G401.6 (cell line): ENCODE data around the gene TM7SF2.

Source experiments
- FAIRE-seq: peaks from 2 replicates; lab custom pipeline; 2012; peaks lifted over from hg19 to GRCh38; lab: Jason Lieb, UNC

Gene TM7SF2

GRCh38 chr11:65111744-65112545 is at the start of gene TM7SF2:
Gene TM7SF2 (plus strand): TSS chr11:65111872. CDS start chr11:65112016, 144 bp downstream.
- FAIRE-seq = peak; percentile 95

- no peak for FAIRE-seq
Measured at GRCh38 chr11:65063532-65063931, 48.1 kb upstream of the TM7SF2 start.

DNA sequence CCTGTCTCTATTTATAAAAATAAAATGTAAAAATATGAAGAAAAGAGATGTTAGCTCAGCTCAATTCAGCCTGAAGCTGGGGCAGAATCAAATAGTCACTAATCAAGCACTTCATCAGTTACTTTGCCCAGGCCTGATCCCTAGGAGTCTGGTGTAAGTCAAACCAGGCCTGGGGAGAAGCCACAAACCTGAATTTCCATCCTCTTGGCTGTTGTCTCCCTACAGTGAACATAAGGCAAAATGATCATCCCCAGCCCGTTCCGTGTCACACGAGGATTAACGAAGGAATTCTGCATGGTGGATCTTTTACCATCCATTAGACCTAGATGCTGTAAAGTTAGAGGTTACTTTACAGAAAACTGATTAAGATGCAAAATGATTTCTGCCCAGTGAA is 46.8 kb upstream of the TM7SF2 start:
- no peak for FAIRE-seq

- no peak for FAIRE-seq
Measured at GRCh38 chr11:65065851-65066250, 45.8 kb upstream of the TM7SF2 start.

GRCh38 chr11:65066315-65066714 is 45.4 kb upstream of the TM7SF2 start:
- FAIRE-seq = no peak

DNA sequence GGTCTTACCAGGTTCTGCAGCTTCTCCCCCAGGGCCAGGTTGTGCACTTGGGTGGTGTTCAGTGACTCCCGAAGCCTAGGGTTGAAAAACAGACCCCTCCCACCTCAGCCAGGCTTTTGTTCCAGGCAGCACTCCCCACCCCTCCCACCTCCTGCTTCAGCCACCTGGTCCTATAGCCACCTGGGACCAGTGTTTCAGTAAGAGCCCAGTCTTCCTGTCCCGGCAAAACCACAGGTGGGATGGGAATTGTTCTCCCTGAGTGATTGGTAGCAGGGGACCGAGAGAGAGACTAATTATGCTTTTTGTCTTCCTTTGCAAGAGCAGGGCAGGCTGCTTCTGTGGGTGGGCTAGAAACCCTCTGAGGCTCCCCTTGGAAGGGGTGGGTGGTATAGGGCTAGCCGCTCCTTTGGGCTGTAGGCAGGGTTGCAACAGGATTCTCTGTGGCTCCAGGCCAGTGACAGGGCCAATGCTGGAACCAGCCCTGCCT is 44.8 kb upstream of the TM7SF2 start:
- no peak for FAIRE-seq

DNA sequence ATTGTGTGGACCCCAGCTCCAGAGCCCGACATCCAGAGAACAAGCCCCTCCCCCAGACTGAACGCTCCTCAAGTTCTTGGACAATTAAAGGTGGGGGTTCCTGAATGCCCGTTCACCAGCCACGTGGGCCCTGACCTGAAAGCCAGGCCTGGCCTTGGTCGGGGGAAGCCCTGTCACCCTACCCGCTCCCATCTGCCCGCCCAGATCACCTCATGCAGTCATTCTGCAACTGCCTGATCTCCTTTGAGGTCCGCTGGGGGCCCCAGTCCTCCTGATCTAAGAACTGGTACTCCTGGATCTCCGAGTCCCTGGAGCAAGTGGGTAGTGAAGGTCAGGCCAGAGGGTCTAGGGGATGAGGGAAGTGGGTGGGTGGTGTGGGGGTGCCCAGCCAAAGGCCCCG is 44.2 kb upstream of the TM7SF2 start:
- FAIRE-seq = no peak

DNA sequence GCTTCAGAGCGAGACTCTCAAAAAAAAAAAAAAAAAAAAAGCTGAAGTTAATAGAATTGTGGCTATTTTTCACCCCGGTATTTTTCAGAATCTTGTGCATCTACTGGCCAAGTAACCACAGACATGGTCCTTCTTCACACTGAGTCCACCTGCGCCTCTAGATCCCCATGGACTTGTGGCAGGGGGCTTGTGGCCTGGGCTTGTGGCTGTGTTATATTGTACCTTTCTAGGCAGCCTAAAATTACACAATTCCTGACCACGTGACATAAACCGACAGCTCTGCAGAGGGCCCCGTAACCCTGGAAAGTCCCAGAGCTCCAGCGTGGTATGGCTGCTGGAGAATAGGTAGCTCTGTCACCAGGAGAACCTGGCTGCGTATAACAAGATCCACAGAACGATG is 42.5 kb upstream of the TM7SF2 start:
- FAIRE-seq = no peak

DNA sequence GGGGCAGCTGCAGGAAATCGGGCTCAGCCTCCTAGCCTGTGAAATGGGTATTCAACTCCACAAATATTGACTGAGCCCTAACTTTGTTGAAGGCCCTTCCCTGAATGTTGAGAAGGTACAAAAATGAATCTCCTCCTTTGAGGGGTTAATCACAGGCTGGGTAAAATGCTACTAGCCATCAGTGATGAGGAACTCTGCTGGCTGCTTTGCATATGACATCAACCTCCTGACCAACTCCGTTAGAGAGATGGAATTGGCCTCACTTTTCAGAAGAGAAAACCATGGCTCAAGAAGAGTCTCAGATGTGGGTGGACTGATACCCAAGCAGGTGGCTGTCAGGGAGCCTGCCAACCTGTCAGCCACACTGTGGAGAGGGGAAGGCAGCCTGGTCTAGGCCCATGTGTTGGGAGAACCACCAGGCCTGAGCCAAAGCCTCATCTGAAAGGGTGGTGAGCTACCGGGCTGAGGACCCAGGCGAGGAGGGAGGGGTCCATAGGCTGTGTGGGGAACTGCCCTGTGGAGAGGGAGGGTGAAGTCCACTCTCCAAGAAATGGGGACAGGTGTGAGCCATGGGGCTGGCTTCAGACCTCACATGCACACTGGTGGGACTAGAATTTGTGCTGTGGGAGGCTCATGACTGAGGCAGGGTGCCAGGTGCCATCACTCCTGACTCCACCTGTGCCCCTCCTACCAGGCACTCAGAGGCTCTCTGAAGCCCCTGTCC is 39.6 kb upstream of the TM7SF2 start:
- no peak for FAIRE-seq

GRCh38 chr11:65072631-65072966 is 39.1 kb upstream of the TM7SF2 start:
- no peak for FAIRE-seq

- FAIRE-seq = no peak
Measured at GRCh38 chr11:65077451-65077850, 34.2 kb upstream of the TM7SF2 start.

- no peak for FAIRE-seq
Measured at GRCh38 chr11:65078151-65078550, 33.5 kb upstream of the TM7SF2 start.

DNA sequence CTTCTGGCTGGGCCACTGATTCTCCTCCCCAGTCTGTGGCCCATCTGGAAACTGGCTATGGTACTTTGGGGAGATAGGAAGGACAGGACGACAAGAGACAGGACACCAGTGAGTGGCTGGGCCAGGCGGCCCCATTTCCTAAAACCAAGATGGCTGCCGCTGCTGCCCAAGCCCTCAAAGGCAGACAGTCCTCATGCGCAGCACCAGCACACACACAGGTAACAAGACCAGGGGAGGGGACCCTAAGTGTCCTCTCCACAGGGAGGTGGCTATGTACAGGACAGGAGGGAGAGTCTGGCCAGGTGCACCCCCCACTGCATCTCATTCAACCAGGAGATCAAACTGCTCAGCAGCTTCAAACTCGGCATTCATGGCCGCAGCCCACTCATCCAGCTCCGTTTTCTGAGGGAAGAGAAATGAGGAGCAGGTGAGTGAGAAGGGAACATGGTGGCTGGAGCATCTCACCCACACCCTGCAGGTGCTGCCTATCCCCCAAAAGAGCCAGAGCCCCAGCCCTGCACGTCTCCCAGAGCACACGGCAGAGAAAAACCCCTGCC is 32.8 kb upstream of the TM7SF2 start:
- FAIRE-seq = no peak

- FAIRE-seq = no peak
Measured at GRCh38 chr11:65083134-65083833, 28.4 kb upstream of the TM7SF2 start.

- FAIRE-seq = peak; percentile 49
Measured at GRCh38 chr11:65083834-65084597, 27.7 kb upstream of the TM7SF2 start, which contains the start of the genes CDCA5 and ZFPL1. Gene CDCA5 (minus strand): TSS chr11:65084040. CDS start chr11:65083978, 62 bp downstream. Gene ZFPL1 (plus strand): TSS chr11:65084222. CDS start chr11:65084699, 477 bp downstream.

DNA sequence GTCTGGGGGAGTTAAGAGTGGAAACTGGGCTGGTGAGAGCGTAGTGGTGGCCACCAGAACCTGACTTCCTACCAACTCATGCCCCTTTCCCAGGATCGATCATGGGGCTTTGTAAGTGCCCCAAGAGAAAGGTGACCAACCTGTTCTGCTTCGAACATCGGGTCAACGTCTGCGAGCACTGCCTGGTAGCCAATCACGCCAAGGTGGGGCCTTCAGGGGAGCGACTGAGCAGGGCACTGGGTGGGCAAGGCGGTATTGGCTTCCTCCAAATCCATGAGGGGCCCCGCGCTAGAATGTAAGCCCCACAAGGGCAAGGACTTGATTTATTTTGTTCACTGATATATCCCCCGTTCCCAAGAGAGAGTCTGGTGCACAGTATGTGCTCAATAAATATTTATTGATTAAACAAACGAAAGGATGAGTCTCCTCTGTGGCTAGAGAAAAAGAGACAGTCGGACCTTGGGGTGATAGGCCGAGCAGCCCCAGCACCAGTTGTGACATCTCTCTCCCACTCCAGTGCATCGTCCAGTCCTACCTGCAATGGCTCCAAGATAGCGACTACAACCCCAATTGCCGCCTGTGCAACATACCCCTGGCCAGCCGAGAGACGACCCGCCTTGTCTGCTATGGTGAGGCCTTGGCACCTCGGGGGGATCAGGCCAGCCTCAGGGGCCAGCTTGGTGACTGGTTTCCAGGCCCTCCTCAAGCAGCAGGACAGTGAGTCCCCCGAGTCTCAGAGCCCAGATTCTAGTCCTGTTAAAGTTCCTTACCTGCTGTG is 26.9 kb upstream of the TM7SF2 start:
- no peak for FAIRE-seq

- no peak for FAIRE-seq
Measured at GRCh38 chr11:65085446-65085845, 26.2 kb upstream of the TM7SF2 start.

DNA sequence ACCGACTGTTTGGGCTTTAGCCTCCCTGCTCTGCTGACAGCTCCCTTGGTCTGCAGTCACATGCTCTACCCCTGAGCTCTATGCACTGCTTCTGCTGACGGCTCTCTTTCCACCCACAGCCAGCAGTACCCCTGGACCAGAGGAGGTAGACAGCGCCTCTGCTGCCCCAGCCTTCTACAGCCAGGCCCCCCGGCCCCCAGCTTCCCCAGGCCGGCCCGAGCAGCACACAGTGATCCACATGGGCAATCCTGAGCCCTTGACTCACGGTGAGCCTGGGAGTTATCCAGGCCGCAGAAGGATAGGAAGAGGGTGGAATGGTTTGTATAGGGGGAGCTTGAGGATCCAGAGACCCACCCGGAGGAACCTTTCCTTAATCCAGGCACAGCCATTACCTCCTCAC is 24.9 kb upstream of the TM7SF2 start:
- FAIRE-seq = no peak

GRCh38 chr11:65087216-65087615 is 24.5 kb upstream of the TM7SF2 start:
- no peak for FAIRE-seq

DNA sequence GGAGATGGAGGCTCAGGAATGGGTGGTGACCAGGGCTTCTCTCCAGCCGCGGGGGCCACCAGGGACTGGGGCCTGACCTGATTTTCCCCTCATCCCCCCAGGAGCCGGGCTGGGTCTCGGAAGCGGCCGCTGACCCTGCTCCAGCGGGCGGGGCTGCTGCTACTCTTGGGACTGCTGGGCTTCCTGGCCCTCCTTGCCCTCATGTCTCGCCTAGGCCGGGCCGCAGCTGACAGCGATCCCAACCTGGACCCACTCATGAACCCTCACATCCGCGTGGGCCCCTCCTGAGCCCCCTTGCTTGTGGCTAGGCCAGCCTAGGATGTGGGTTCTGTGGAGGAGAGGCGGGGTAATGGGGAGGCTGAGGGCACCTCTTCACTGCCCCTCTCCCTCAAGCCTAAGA is 23.8 kb upstream of the TM7SF2 start:
- FAIRE-seq = no peak

DNA sequence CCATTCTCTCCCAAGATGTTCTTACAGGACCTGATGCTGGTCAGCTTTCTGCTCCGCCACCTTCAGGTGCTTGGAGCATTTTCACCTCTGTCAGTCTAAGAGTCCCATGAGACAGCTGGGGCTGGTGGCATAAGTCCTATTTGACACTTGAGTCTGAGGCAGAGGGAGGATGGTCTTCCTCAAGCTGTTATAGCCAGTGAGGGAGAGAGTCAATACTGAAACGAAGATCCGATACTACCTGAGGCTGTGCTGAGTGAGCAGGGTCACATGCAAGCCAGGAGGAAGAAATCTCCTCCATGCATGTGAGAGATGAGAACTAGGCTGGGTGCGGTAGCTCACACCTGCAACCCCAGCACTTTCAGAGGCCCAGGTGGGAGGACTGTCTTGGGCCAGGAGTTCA is 22.1 kb upstream of the TM7SF2 start:
- no peak for FAIRE-seq
